AG04450 (cell line): Measurements from ENCODE around the gene TIMP2. TPM values are rescaled to one million over a fixed set of nuclear protein-coding genes. Genes with fewer than 3 reads are reported as not detected.
A peak's percentile ranks its signal among the peaks of the same experiment; 100 is the strongest.
"Not testable (repeated sequence)": the region's sequence is repeated elsewhere in the genome, so short reads cannot be mapped to it uniquely, and the experiment has no call there.

ENCODE experiments used
- CTCF ChIA-PET: fragments of 300-600, 350-600 bp; formaldehyde crosslinking; extraction: SDS; loops from one replicate; lab custom pipeline; 2022; ENCODE audit warnings: antibody characterized with exemption, inconsistent platforms; lab: Charles Lee
- POLR2A ChIA-PET: fragments of 350-600 bp; formaldehyde crosslinking; extraction: SDS; loops from one replicate; lab custom pipeline; 2021; ENCODE audit warnings: antibody characterized with exemption, inconsistent platforms; lab: Yijun Ruan, JAX
- DNase-seq: peaks from one replicate; pipeline ENCODE4 v3.0.0-alpha.2; 2011; ENCODE audit warnings: low read depth, low spot score
- H3K27ac ChIP-seq: one replicate; pipeline ENCODE4 v1.5.1; 2012; ENCODE audit warnings: low read depth, low read length, control low read depth
- H3K27me3 ChIP-seq: one replicate; pipeline ENCODE4 v1.6.0; 2012; ENCODE audit warnings: low read length; ENCODE audit not compliant: control insufficient read depth, insufficient read depth
- H3K4me3 ChIP-seq: 2 replicates; pipeline ENCODE4 v1.5.1; 2011; ENCODE audit warnings: mild to moderate bottlenecking, low read depth, low read length, control low read depth
- H3K9me3 ChIP-seq: 2 replicates; pipeline ENCODE4 v1.5.1; 2012; ENCODE audit warnings: low read length; ENCODE audit not compliant: control insufficient read depth, insufficient read depth
- CTCF ChIP-seq: IDR thresholded peaks from 2 replicates; pipeline ENCODE4 v1.5.1; 2011; ENCODE audit warnings: low read depth, low read length, control low read depth, inconsistent platforms
- polyA plus RNA-seq: library from polyadenylated mRNA; depleted of rRNA; stranded (reverse); fragments of >200 nt; gene quantifications from 2 replicates; pipeline ENCODE4 v1.2.3, GENCODE V29; 2011

TIMP2 gene
- polyA plus RNA-seq, 1 experiment: 356 TPM

GRCh38 chr17:78872486-78872885, 52.7 kb downstream of the TIMP2 start:
- H3K27ac ChIP-seq: no peak overlapping the region
- no peaks in the 10 kb centered on the region; the same call in 1 of the 2 replicates for H3K9me3 ChIP-seq
- no peaks in the 10 kb centered on the region for H3K27me3 ChIP-seq
- DNase-seq: no peak
- ChIA-PET POLR2A (interaction anchor here (0.7 kb wide), 1 partner anchor 61 kb away, joined by 3 read pairs; no protein-coding TSS in a partner anchor), CTCF (interaction anchor here (1.4 kb wide), 1 partner anchor 99 kb away, joined by 7 read pairs; no protein-coding TSS in a partner anchor)
- TF ChIP-seq CTCF: no peak
- no peak overlapping the region for H3K4me3 ChIP-seq

- CTCF ChIA-PET: no interaction called here
- Histone ChIP-seq H3K4me3 (no peak overlapping the region), H3K27ac (no peak overlapping the region), H3K27me3 (no peaks in the 10 kb centered on the region), H3K9me3 (no peaks in the 10 kb centered on the region; the same call in 1 of the 2 replicates)
- DNase-seq: no peak
- TF ChIP-seq CTCF: no peak
- POLR2A ChIA-PET: interaction anchor here (0.7 kb wide), 1 partner anchor 23 kb away, joined by 6 read pairs; no protein-coding TSS in a partner anchor
Observed at GRCh38 chr17:78870621-78871020, 54.6 kb downstream of the TIMP2 start.

- DNase-seq: peak; percentile 56
- CTCF ChIA-PET: interaction anchor here (1.1 to 3.9 kb wide), 2 partner anchors 103 to 119 kb away, joined by 3 to 30 read pairs; no protein-coding TSS in a partner anchor
Observed at GRCh38 chr17:78868391-78868790, 56.8 kb downstream of the TIMP2 start.

GRCh38 chr17:78867046-78867445, 58.1 kb downstream of the TIMP2 start:
- POLR2A ChIA-PET, H3K4me3 ChIP-seq, H3K27me3 ChIP-seq, DNase-seq, H3K27ac ChIP-seq, H3K9me3 ChIP-seq: not testable (repeated sequence)
- CTCF ChIA-PET: interaction anchor here (0.6 to 3.9 kb wide), 4 partner anchors 8 to 105 kb away, joined by 4 to 30 read pairs (median 16); no protein-coding TSS in a partner anchor

More at GRCh38 chr17:78868391-78868790, 56.8 kb downstream of the TIMP2 start:
- H3K4me3 ChIP-seq: no peak overlapping the region
- H3K27ac ChIP-seq: peak overlapping the region; percentile 49
- no peak for TF ChIP-seq CTCF
- H3K9me3 ChIP-seq: no peaks in the 10 kb centered on the region; the same call in 1 of the 2 replicates
- POLR2A ChIA-PET: interaction anchor here (0.6 to 1.5 kb wide), 4 partner anchors 10 to 58 kb away, joined by 3 to 6 read pairs (median 3); no protein-coding TSS in a partner anchor
- H3K27me3 ChIP-seq: no peaks in the 10 kb centered on the region

- peaks cover 6% of the 10 kb centered on the region; the same call in 1 of the 2 replicates for H3K9me3 ChIP-seq
- DNase-seq: peak; percentile 63
- peak overlapping the region; percentile 3 for H3K27ac ChIP-seq
- POLR2A ChIA-PET: interaction anchor here (0.5 to 1.6 kb wide), 11 partner anchors 13 to 225 kb away, joined by 3 to 7 read pairs (median 3); partner anchors contain the start of gene USP36
- peak; percentile 92 for TF ChIP-seq CTCF
- CTCF ChIA-PET: interaction anchor here (0.5 to 3.9 kb wide), 43 partner anchors 8 to 143 kb away, joined by 3 to 30 read pairs (median 4); no protein-coding TSS in a partner anchor
- no peaks in the 10 kb centered on the region for H3K27me3 ChIP-seq
- H3K4me3 ChIP-seq: no peak overlapping the region
Observed at GRCh38 chr17:78865682-78866390, 59.4 kb downstream of the TIMP2 start.
